HL-60/S4 treated with retinoic acid at 250 ng/mL for 4 days and 3 days (cell line): ENCODE data around the gene VCY1B.
"Not testable (repeated sequence)": the region's sequence is repeated elsewhere in the genome, so short reads cannot be mapped to it uniquely, and the experiment has no call there.

Source experiments
- in situ Hi-C: fragments of 300-500 bp; cut with MboI; formaldehyde crosslinking; loops from 2 replicates; pipeline ENCODE4 v1.7.0; 2022; ENCODE audit warnings: low sequenced_read_pairs

The VCY1B gene

DNA sequence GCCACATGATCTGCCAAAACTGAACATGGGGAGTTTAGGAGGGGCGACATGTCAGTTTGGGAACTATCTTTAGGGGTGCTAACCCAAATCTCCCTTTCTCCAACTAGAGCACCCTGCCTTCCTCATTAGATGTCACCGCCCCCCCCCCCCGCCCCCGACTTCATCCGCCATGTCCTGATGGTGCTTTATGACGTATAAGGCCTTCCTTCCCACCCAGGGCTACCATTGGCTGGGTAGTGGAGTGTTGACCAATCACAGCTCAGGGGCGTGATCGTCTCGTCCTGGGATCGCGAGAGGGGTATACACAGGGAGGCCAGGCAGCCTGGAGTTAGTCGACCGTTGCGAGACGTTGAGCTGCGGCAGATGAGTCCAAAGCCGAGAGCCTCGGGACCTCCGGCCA is at the start of gene VCY1B:
VCY1B (plus strand) TSS at position 301 of the 400 bp plus-strand sequence; CDS start at position 364, 63 bp downstream.
- in situ Hi-C loops, result not testable (repeated sequence)

DNA sequence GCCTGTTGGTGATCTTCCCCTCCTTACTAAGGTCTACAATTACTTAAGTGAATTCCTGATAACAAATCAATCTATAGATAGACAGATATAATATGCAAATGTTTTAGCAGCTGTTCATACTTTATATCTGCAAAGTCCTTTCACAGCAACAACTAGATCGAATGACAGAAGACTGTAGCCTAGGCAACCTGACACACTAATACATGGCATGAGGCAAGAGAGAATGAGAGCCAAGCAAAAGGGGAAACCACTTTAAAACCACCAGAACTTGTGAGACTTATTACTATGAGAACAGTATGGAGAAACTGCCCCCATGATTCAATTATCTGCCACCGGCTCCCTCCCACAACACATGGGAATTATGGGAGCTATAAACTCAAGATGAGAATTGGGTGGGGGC is 44.1 kb upstream of the VCY1B start:
- in situ Hi-C loops, result not testable (repeated sequence)

DNA sequence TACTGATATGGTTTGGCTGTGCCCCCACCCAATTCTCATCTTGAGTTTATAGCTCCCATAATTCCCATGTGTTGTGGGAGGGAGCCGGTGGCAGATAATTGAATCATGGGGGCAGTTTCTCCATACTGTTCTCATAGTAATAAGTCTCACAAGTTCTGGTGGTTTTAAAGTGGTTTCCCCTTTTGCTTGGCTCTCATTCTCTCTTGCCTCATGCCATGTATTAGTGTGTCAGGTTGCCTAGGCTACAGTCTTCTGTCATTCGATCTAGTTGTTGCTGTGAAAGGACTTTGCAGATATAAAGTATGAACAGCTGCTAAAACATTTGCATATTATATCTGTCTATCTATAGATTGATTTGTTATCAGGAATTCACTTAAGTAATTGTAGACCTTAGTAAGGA is 25.6 kb upstream of the VCY1B start:
- in situ Hi-C loops, result not testable (repeated sequence)

DNA sequence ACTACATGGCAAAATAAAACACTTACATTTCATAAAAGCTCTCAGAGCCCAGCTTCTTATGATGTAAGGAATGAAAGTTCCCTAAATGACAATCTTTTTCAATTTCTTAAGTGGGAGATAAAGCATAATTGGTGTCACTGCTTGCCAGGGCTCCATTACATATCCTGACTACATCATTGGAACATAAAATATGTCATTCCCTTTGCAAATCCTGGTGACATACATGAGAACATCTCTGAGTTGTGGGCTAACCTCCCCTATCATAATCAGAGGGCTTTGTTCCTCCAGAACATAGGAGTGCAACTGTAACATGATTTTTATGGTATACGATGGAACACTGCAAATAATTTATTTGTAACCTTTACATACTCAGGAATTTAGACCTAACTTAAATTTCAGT is 29.9 kb downstream of the VCY1B start:
- in situ Hi-C loops, result no loop called here
